GM21360 (cell line): Measurements from ENCODE around the gene KAT2A.

Experiments used
- ATAC-seq: cut with Tn5 transposase; IDR thresholded peaks from one replicate; pipeline ENCODE4 v1.9.1; 2021; ENCODE audit warnings: mild to moderate bottlenecking, moderate library complexity; ENCODE audit not compliant: unreplicated experiment

KAT2A gene

GRCh38 chr17:42065201-42065600, 56.0 kb downstream of the KAT2A start:
- ATAC-seq, result no peak
